Gastrocnemius medialis (tissue), 4 donors: ENCODE results near the gene FAM229A. TPM values are rescaled to one million over a fixed set of nuclear protein-coding genes. Genes with fewer than 3 reads are reported as not detected.

Experiments
- ATAC-seq, 2 donors: fragments of 150-250 bp; one replicate each; pipeline ENCODE4 v1.9.1; 2016
- DNase-seq, 2 donors: peaks; one replicate each; pipeline ENCODE4 v3.0.0-alpha.2; 2019
- H3K27ac ChIP-seq, 4 donors: fragments of 200-600 bp; sonication (generic); 1 replicate in 1 of 4; 2 replicates in 3 of 4; pipeline ENCODE4 v1.5.1; 2016 to 2018; ENCODE audit warnings: mild to moderate bottlenecking in 2 of 4, moderate library complexity in 1 of 4
- H3K27me3 ChIP-seq, 3 donors: fragments of 200-600 bp; sonication (generic) in 2 of 3; 1 replicate in 1 of 3; 2 replicates in 2 of 3; pipeline versions ENCODE4 v1.5.1 to v1.6.0; 2016 to 2019; ENCODE audit warnings: mild to moderate bottlenecking in 1 of 3, moderate library complexity in 1 of 3
- H3K36me3 ChIP-seq, 2 donors: fragments of 200-600 bp; sonication (generic) in 1 of 2; one replicate each; pipeline ENCODE4 v1.5.1; 2017 to 2018
- H3K4me1 ChIP-seq, 2 donors: fragments of 200-600 bp; sonication (generic) in 1 of 2; one replicate each; pipeline ENCODE4 v1.5.1; 2016 to 2017; ENCODE audit warnings: mild to moderate bottlenecking in 2 of 2
- H3K4me3 ChIP-seq, 4 donors: fragments of 200-600 bp; sonication (generic) in 3 of 4; 1 replicate in 1 of 4; 2 replicates in 3 of 4; pipeline ENCODE4 v1.5.1; 2016 to 2019; ENCODE audit warnings: mild to moderate bottlenecking in 2 of 4
- H3K9me3 ChIP-seq, 3 donors: fragments of 200-600 bp; sonication (generic) in 2 of 3; 1 replicate in 1 of 3; 2 replicates in 2 of 3; pipeline ENCODE4 v1.5.1; 2016 to 2019
- CTCF ChIP-seq, 5 experiments: fragments of 450-650 bp in 3 of 5; fragments of 200-600 bp in 2 of 5; sonication (generic) in 2 of 5; IDR thresholded peaks in 4 of 5; conservative IDR thresholded peaks in 1 of 5; 1 replicate in 4 of 5; 2 replicates in 1 of 5; pipeline ENCODE4 v1.5.1; 2016 to 2019; ENCODE audit warnings: antibody characterized with exemption in 5 of 5, mild to moderate bottlenecking in 3 of 5, moderate library complexity in 3 of 5
- POLR2A ChIP-seq, 2 donors: fragments of 450-650 bp; IDR thresholded peaks; one replicate each; pipeline ENCODE4 v1.6.1; 2017; ENCODE audit warnings: antibody characterized with exemption in 2 of 2, mild to moderate bottlenecking in 2 of 2, moderate library complexity in 2 of 2
- in situ Hi-C, 4 donors: fragments of 200-750 bp; cut with MboI; loops; one replicate each; pipeline versions ENCODE4 v1.15.0 to v1.8.0; 2017; ENCODE audit warnings: low sequenced_read_pairs in 4 of 4
- intact Hi-C: fragments of 100-400 bp; cut with DNase I; formaldehyde crosslinking; loops from one replicate; pipeline ENCODE4 v1.15.1; 2023; ENCODE audit warnings: low total_unique reads
- total RNA-seq, 4 donors: library from RNA; depleted of rRNA; stranded (reverse); fragments of >200 nt; gene quantifications; one replicate each; pipeline versions ENCODE4 v1.1.0 to v1.2.3, GENCODE V29; 2016

FAM229A gene
- total RNA-seq, 4 donors from 2014 or later, result 0.81 to 13.4 (median 2.0) TPM

- Histone ChIP-seq H3K4me3 (no peak overlapping the region), H3K4me1 (peaks cover 4 to 9% of the 10 kb centered on the region in 2 donors), H3K27me3 (no peaks in the 10 kb centered on the region), H3K36me3 (no peaks in the 10 kb centered on the region), H3K9me3 (no peaks in the 10 kb centered on the region), H3K27ac (no peak overlapping the region)
- intact Hi-C loops (no loop called here), in situ Hi-C loops (no loop called here)
- ATAC-seq (no peak), DNase-seq (no peak)
- TF ChIP-seq CTCF (IDR thresholded peaks at IDR 0.05 in 4 of 5, conservative IDR thresholded peaks at IDR 0.05 in 1 of 5) (no peak), POLR2A (IDR thresholded peaks at IDR 0.05) (no peak)
Observed at GRCh38 chr1:32337855-32338636, 24.2 kb downstream of the FAM229A start.

- Histone ChIP-seq H3K36me3 (peaks cover 0 to 8% of the 10 kb centered on the region in 2 donors), H3K9me3 (no peaks in the 10 kb centered on the region), H3K4me3 (no peak overlapping the region), H3K4me1 (peaks cover 4 to 9% of the 10 kb centered on the region in 2 donors), H3K27ac (no peak overlapping the region), H3K27me3 (no peaks in the 10 kb centered on the region)
- ATAC-seq, result no peak
- no peak for TF ChIP-seq CTCF (IDR thresholded peaks at IDR 0.05 in 4 of 5, conservative IDR thresholded peaks at IDR 0.05 in 1 of 5)
- no peak for TF ChIP-seq POLR2A (IDR thresholded peaks at IDR 0.05)
- intact Hi-C loops (loop anchor here (1.0 kb wide), 1 partner anchor 14 kb away; no protein-coding TSS in a partner anchor), in situ Hi-C loops (no loop called here)
- no peak for DNase-seq
Observed at GRCh38 chr1:32336963-32337675, 25.2 kb downstream of the FAM229A start.

GRCh38 chr1:32336591-32336932, 25.7 kb downstream of the FAM229A start:
- intact Hi-C loops, result loop anchor here (1.0 kb wide), 1 partner anchor 15 kb away; no protein-coding TSS in a partner anchor
- H3K4me1 ChIP-seq, result peaks cover 4 to 6% of the 10 kb centered on the region in 2 donors
- no peak for DNase-seq
- in situ Hi-C loops, result no loop called here
- H3K36me3 ChIP-seq, result peaks cover 0 to 13% of the 10 kb centered on the region in 2 donors
- H3K27ac ChIP-seq, result peak overlapping the region in 3 of 4 donors; percentile 25 to 43 (median 39)
- no peak for TF ChIP-seq CTCF (IDR thresholded peaks at IDR 0.05 in 4 of 5, conservative IDR thresholded peaks at IDR 0.05 in 1 of 5)
- no peak for TF ChIP-seq POLR2A (IDR thresholded peaks at IDR 0.05)
- ATAC-seq, result no peak
- no peaks in the 10 kb centered on the region for H3K27me3 ChIP-seq
- H3K4me3 ChIP-seq, result peak overlapping the region; percentile 58 to 74 (median 66)
- no peaks in the 10 kb centered on the region for H3K9me3 ChIP-seq

GRCh38 chr1:32335790-32336590, 26.3 kb downstream of the FAM229A start, which contains the start of gene MARCKSL1:
Gene MARCKSL1 (minus strand): TSS chr1:32336233. CDS start chr1:32336033, 200 bp downstream.
- no peak for TF ChIP-seq CTCF (IDR thresholded peaks at IDR 0.05 in 4 of 5, conservative IDR thresholded peaks at IDR 0.05 in 1 of 5)
- TF ChIP-seq POLR2A (IDR thresholded peaks at IDR 0.05), result peak; percentile 81 to 90
- ATAC-seq, result peak; percentile 66 to 68
- H3K36me3 ChIP-seq, result peaks cover 0 to 19% of the 10 kb centered on the region in 2 donors
- H3K27me3 ChIP-seq, result no peaks in the 10 kb centered on the region
- H3K9me3 ChIP-seq, result no peaks in the 10 kb centered on the region
- peak; percentile 31 to 45 for DNase-seq
- peak within 1 kb of the TSS; percentile 29 to 62 (median 51) for H3K27ac ChIP-seq
- peaks cover 4 to 6% of the 10 kb centered on the region in 2 donors for H3K4me1 ChIP-seq
- intact Hi-C loops (loop anchor here (1.0 to 2.0 kb wide), 3 partner anchors 15 to 43 kb away; partner anchors contain the start of gene HDAC1), in situ Hi-C loops (no loop called here)
- H3K4me3 ChIP-seq, result peak within 1 kb of the TSS; percentile 58 to 74 (median 66)
